ENCODE measurements around the gene EIF4E3.

EIF4E3 gene

GRCh38 chr3:71629711-71630110, 95.5 kb downstream of the EIF4E3 start:
- Histone ChIP-seq H3K27ac (peak overlapping the region in 3 of 11 experiments; percentile 49 to 61 (median 53); a peak in 5 of 22 replicates), H3K9ac (no peak overlapping the region), H3K36me3 (no peaks in the 10 kb centered on the region), H3K4me3 (peak overlapping the region in 1 of 10 experiments; percentile 10; a peak in 1 of 20 replicates), H4K20me1 (no peaks in the 10 kb centered on the region), H3K4me1 (peaks cover 0 to 24% (median 0%) of the 10 kb centered on the region in 10 experiments; a peak in 6 of 20 replicates), H3K9me3 (replicated peaks in 1 of 11) (peaks cover 0 to 27% (median 10%) of the 10 kb centered on the region in 11 experiments; a peak in 16 of 22 replicates), H3K4me2 (peak overlapping the region in 3 of 11 experiments; percentile 34 to 82 (median 82); a peak in 6 of 22 replicates), H3K27me3 (no peaks in the 10 kb centered on the region)
- no peak for TF ChIP-seq Cebpa-rat (IDR thresholded peaks at IDR 0.05)

GRCh38 chr3:71629289-71629688, 95.9 kb downstream of the EIF4E3 start:
- Histone ChIP-seq H3K9ac (no peak overlapping the region), H3K27ac (peak overlapping the region in 3 of 11 experiments; percentile 49 to 61 (median 53); a peak in 5 of 22 replicates), H3K4me2 (peak overlapping the region in 3 of 11 experiments; percentile 34 to 82 (median 82); a peak in 5 of 22 replicates), H4K20me1 (no peaks in the 10 kb centered on the region), H3K9me3 (replicated peaks in 1 of 11) (peaks cover 0 to 27% (median 10%) of the 10 kb centered on the region in 11 experiments; a peak in 16 of 22 replicates), H3K36me3 (no peaks in the 10 kb centered on the region), H3K4me1 (peaks cover 0 to 24% (median 0%) of the 10 kb centered on the region in 10 experiments; a peak in 6 of 20 replicates), H3K4me3 (no peak overlapping the region), H3K27me3 (no peaks in the 10 kb centered on the region)
- TF ChIP-seq Cebpa-rat (IDR thresholded peaks at IDR 0.05): no peak

- TF ChIP-seq Cebpa-rat (IDR thresholded peaks at IDR 0.05): no peak
- Histone ChIP-seq H3K4me2 (peak overlapping the region in 1 of 11 experiments; percentile 82; a peak in 1 of 22 replicates), H3K4me1 (peaks cover 0 to 24% (median 0%) of the 10 kb centered on the region in 10 experiments; a peak in 6 of 20 replicates), H4K20me1 (no peaks in the 10 kb centered on the region), H3K36me3 (no peaks in the 10 kb centered on the region), H3K4me3 (no peak overlapping the region), H3K9ac (no peak overlapping the region), H3K9me3 (replicated peaks in 1 of 11) (peaks cover 0 to 27% (median 10%) of the 10 kb centered on the region in 11 experiments; a peak in 16 of 22 replicates), H3K27ac (peak overlapping the region in 1 of 11 experiments; percentile 61; a peak in 1 of 22 replicates), H3K27me3 (no peaks in the 10 kb centered on the region)
Observed at GRCh38 chr3:71628522-71628921, 96.7 kb downstream of the EIF4E3 start.

- H3K4me3 ChIP-seq: no peak overlapping the region
- H3K9ac ChIP-seq: no peak overlapping the region
- H3K4me1 ChIP-seq: peaks cover 0 to 20% (median 0%) of the 10 kb centered on the region in 10 experiments; a peak in 6 of 20 replicates
- no peak for TF ChIP-seq Cebpa-rat (IDR thresholded peaks at IDR 0.05)
- H3K27ac ChIP-seq: no peak overlapping the region
- H3K9me3 ChIP-seq (replicated peaks in 1 of 11): peaks cover 0 to 27% (median 10%) of the 10 kb centered on the region in 11 experiments; a peak in 16 of 22 replicates
- no peaks in the 10 kb centered on the region for H3K36me3 ChIP-seq
- no peak overlapping the region for H3K4me2 ChIP-seq
- H3K27me3 ChIP-seq: no peaks in the 10 kb centered on the region
- no peaks in the 10 kb centered on the region for H4K20me1 ChIP-seq
Observed at GRCh38 chr3:71625676-71626075, 99.5 kb downstream of the EIF4E3 start.
